ENCODE measurements around the gene AJM1.

- TF ChIP-seq POLR2A (IDR thresholded peaks at IDR 0.05) = no peak
- TF ChIP-seq, protein P1, sequence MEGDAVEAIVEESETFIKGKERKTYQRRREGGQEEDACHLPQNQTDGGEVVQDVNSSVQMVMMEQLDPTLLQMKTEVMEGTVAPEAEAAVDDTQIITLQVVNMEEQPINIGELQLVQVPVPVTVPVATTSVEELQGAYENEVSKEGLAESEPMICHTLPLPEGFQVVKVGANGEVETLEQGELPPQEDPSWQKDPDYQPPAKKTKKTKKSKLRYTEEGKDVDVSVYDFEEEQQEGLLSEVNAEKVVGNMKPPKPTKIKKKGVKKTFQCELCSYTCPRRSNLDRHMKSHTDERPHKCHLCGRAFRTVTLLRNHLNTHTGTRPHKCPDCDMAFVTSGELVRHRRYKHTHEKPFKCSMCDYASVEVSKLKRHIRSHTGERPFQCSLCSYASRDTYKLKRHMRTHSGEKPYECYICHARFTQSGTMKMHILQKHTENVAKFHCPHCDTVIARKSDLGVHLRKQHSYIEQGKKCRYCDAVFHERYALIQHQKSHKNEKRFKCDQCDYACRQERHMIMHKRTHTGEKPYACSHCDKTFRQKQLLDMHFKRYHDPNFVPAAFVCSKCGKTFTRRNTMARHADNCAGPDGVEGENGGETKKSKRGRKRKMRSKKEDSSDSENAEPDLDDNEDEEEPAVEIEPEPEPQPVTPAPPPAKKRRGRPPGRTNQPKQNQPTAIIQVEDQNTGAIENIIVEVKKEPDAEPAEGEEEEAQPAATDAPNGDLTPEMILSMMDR (IDR thresholded peaks at IDR 0.05) = no peak
These were observed 10.7 kb downstream of the AJM1 start for GRCh38 chr9:136852664-136853595.
